CD14-positive monocyte (primary cell): ENCODE data around the gene SUGCT. TPM values are rescaled to one million over a fixed set of nuclear protein-coding genes. Genes with fewer than 3 reads are reported as not detected.

Source experiments
- DNase-seq, 3 donors: peaks; one replicate each; pipeline ENCODE4 v3.0.0-alpha.2; 2011 to 2022
- H2AFZ ChIP-seq: 2 replicates; pipeline ENCODE4 v1.6.0; 2012; ENCODE audit warnings: mild to moderate bottlenecking, low read depth, low read length, inconsistent platforms; ENCODE audit not compliant: insufficient read depth, poor library complexity, severe bottlenecking
- H3K27ac ChIP-seq, 2 donors: 1 replicate in 1 of 2; 2 replicates in 1 of 2; pipeline ENCODE4 v1.5.1; 2012 to 2013; ENCODE audit warnings: low read length in 2 of 2, control low read depth in 1 of 2, inconsistent platforms in 1 of 2, low read depth in 1 of 2, mild to moderate bottlenecking in 1 of 2
- H3K27me3 ChIP-seq, 2 donors: one replicate each; pipeline versions ENCODE4 v1.6.0 to v1.6.1; 2011 to 2013; ENCODE audit warnings: low read length in 2 of 2; ENCODE audit not compliant: control insufficient read depth in 2 of 2, insufficient read depth in 2 of 2
- H3K36me3 ChIP-seq, 2 donors: replicated peaks in 1 of 2; 1 replicate in 1 of 2; 2 replicates in 1 of 2; pipeline versions ENCODE4 v1.5.1 to v1.6.1; 2012 to 2013; ENCODE audit warnings: low read length in 2 of 2, control low read depth in 1 of 2, inconsistent platforms in 1 of 2, mild to moderate bottlenecking in 1 of 2; ENCODE audit not compliant: insufficient read depth in 2 of 2, control insufficient read depth in 1 of 2
- H3K4me1 ChIP-seq, 2 donors: 1 replicate in 1 of 2; 2 replicates in 1 of 2; pipeline versions ENCODE4 v1.5.1 to v1.6.1; 2012 to 2013; ENCODE audit warnings: low read length in 2 of 2, control low read depth in 1 of 2, inconsistent platforms in 1 of 2, mild to moderate bottlenecking in 1 of 2, moderate library complexity in 1 of 2; ENCODE audit not compliant: insufficient read depth in 2 of 2, control insufficient read depth in 1 of 2
- H3K4me2 ChIP-seq: replicated peaks from 2 replicates; pipeline ENCODE3; 2012; ENCODE audit warnings: low read length, moderate library complexity, mild to moderate bottlenecking; ENCODE audit not compliant: poor library complexity, severe bottlenecking; ENCODE audit errors: extremely low read depth
- H3K4me3 ChIP-seq, 3 experiments: fragments of 200-600 bp in 1 of 3; sonication (generic) in 1 of 3; replicated peaks in 1 of 3; 1 replicate in 2 of 3; 2 replicates in 1 of 3; pipeline ENCODE4 v1.5.1; 2011 to 2013; ENCODE audit warnings: low read length in 3 of 3, mild to moderate bottlenecking in 3 of 3, control low read depth in 2 of 3, low read depth in 2 of 3, inconsistent platforms in 1 of 3, moderate library complexity in 1 of 3
- H3K79me2 ChIP-seq: 2 replicates; pipeline ENCODE4 v1.6.0; 2012; ENCODE audit warnings: mild to moderate bottlenecking, control low read depth, inconsistent platforms, low read length, moderate library complexity; ENCODE audit not compliant: insufficient read depth
- H3K9ac ChIP-seq: 2 replicates; pipeline ENCODE4 v1.6.0; 2017; ENCODE audit warnings: low read length, mild to moderate bottlenecking; ENCODE audit not compliant: insufficient read depth, poor library complexity, severe bottlenecking
- H3K9me3 ChIP-seq, 2 donors: replicated peaks in 1 of 2; 1 replicate in 1 of 2; 2 replicates in 1 of 2; pipeline versions ENCODE4 v1.5.1 to v1.6.1; 2012 to 2013; ENCODE audit warnings: low read length in 2 of 2, control low read depth in 1 of 2; ENCODE audit not compliant: control insufficient read depth in 1 of 2, insufficient read depth in 1 of 2
- H4K20me1 ChIP-seq: 2 replicates; pipeline ENCODE4 v1.6.0; 2012; ENCODE audit warnings: mild to moderate bottlenecking, low read length, control low read depth, moderate library complexity; ENCODE audit not compliant: insufficient read depth
- H3K27ac Mint-ChIP-seq, 7 donors: one replicate each; pipeline ENCODE4 v1.8.0; 2020; ENCODE audit warnings: mild to moderate bottlenecking in 7 of 7, mixed read lengths in 7 of 7, moderate library complexity in 6 of 7, inconsistent platforms in 2 of 7
- H3K27me3 Mint-ChIP-seq, 3 donors: one replicate each; pipeline ENCODE4 v1.8.0; 2021 to 2022; ENCODE audit warnings: low read depth in 3 of 3, mild to moderate bottlenecking in 3 of 3, mixed read lengths in 3 of 3, moderate library complexity in 3 of 3, inconsistent platforms in 1 of 3
- H3K36me3 Mint-ChIP-seq, 2 donors: one replicate each; pipeline ENCODE4 v1.8.0; 2020; ENCODE audit warnings: mixed read lengths in 2 of 2, inconsistent platforms in 1 of 2, mild to moderate bottlenecking in 1 of 2
- H3K4me1 Mint-ChIP-seq: one replicate; pipeline ENCODE4 v1.8.0; 2020; ENCODE audit warnings: mild to moderate bottlenecking, mixed read lengths
- H3K4me3 Mint-ChIP-seq, 2 donors: one replicate each; pipeline ENCODE4 v1.8.0; 2020; ENCODE audit warnings: mild to moderate bottlenecking in 2 of 2, mixed read lengths in 2 of 2, moderate library complexity in 1 of 2
- H3K9me3 Mint-ChIP-seq, 7 donors: one replicate each; pipeline ENCODE4 v1.8.0; 2020 to 2022; ENCODE audit warnings: mixed read lengths in 7 of 7, mild to moderate bottlenecking in 6 of 7, moderate library complexity in 6 of 7, inconsistent platforms in 2 of 7
- CTCF ChIP-seq: fragments of 200-600 bp; IDR thresholded peaks from one replicate; pipeline ENCODE4 v1.8.0; 2022; ENCODE audit warnings: antibody characterized with exemption, mild to moderate bottlenecking
- WGBS: methylation state at CpG from one replicate; pipeline ENCODE4 v1.1.5; 2013; ENCODE audit warnings: missing lambda C conversion rate; ENCODE audit not compliant: insufficient coverage; 5-methylcytosine and 5-hydroxymethylcytosine counted together
- intact Hi-C, 2 donors: fragments of 100-400 bp; cut with micrococcal nuclease; formaldehyde crosslinking; loops; one replicate each; pipeline versions ENCODE4 v1.15.0 to v1.15.1; 2023
- polyA plus RNA-seq, 3 donors: library from polyadenylated mRNA; depleted of rRNA in 1 of 3; unstranded in 2 of 3; stranded (reverse) in 1 of 3; fragments of 300-500 nt in 2 of 3; fragments of >200 nt in 1 of 3; fragmentation: Illumina TruSeq in 2 of 3; gene quantifications; 1 replicate in 2 of 3; 2 replicates in 1 of 3; pipeline ENCODE4 v1.2.3, GENCODE V29; 2012 to 2021

The SUGCT gene
- polyA plus RNA-seq, 3 donors, result not detected

GRCh38 chr7:40720416-40720815, 585.6 kb downstream of the SUGCT start:
- Histone ChIP-seq H3K79me2 (no peaks in the 10 kb centered on the region), H4K20me1 (no peaks in the 10 kb centered on the region), H3K4me2 (no peak overlapping the region), H3K9me3 (no peaks in the 10 kb centered on the region), H2AFZ (no peak overlapping the region), H3K36me3 (no peaks in the 10 kb centered on the region), H3K9ac (no peak overlapping the region), H3K4me1 (no peaks in the 10 kb centered on the region), H3K27me3 (no peaks in the 10 kb centered on the region), H3K4me3 (no peak overlapping the region), H3K27ac (no peak overlapping the region)
- no CpG with 5 or more reads among the region's 1 CpG for WGBS
- TF ChIP-seq CTCF, result no peak
- Mint-ChIP-seq H3K27ac (no peak overlapping the region), H3K27me3 (peaks cover 0 to 4% (median 0%) of the 10 kb centered on the region in 3 donors), H3K9me3 (peaks cover 0 to 3% (median 0%) of the 10 kb centered on the region in 7 donors), H3K4me3 (no peak overlapping the region), H3K4me1 (no peaks in the 10 kb centered on the region), H3K36me3 (no peaks in the 10 kb centered on the region)
- DNase-seq, result no peak
- intact Hi-C loops, result no loop called here

- peaks cover 0 to 3% (median 0%) of the 10 kb centered on the region in 7 donors for H3K9me3 Mint-ChIP-seq
- no peak overlapping the region for H3K9ac ChIP-seq
- H3K4me1 Mint-ChIP-seq, result no peaks in the 10 kb centered on the region
- H3K9me3 ChIP-seq, result no peaks in the 10 kb centered on the region
- no CpG with 5 or more reads among the region's 2 CpGs for WGBS
- H3K36me3 Mint-ChIP-seq, result no peaks in the 10 kb centered on the region
- H2AFZ ChIP-seq, result no peak overlapping the region
- H3K27ac ChIP-seq, result no peak overlapping the region
- no peak for TF ChIP-seq CTCF
- H3K27ac Mint-ChIP-seq, result no peak overlapping the region
- H3K27me3 Mint-ChIP-seq, result no peaks in the 10 kb centered on the region
- no peaks in the 10 kb centered on the region for H3K79me2 ChIP-seq
- no peak overlapping the region for H3K4me2 ChIP-seq
- no peak overlapping the region for H3K4me3 ChIP-seq
- no peaks in the 10 kb centered on the region for H4K20me1 ChIP-seq
- no peaks in the 10 kb centered on the region for H3K36me3 ChIP-seq
- no peak for DNase-seq
- no peak overlapping the region for H3K4me3 Mint-ChIP-seq
- no peaks in the 10 kb centered on the region for H3K4me1 ChIP-seq
- H3K27me3 ChIP-seq, result no peaks in the 10 kb centered on the region
- intact Hi-C loops, result no loop called here
Observed at GRCh38 chr7:40721342-40721949, 586.6 kb downstream of the SUGCT start.
